ENCODE data around the gene MBOAT2.
A peak's percentile ranks its signal among the peaks of the same experiment; 100 is the strongest.
"Not testable (repeated sequence)": the region's sequence is repeated elsewhere in the genome, so short reads cannot be mapped to it uniquely, and the experiment has no call there.

MBOAT2 gene, protein sequence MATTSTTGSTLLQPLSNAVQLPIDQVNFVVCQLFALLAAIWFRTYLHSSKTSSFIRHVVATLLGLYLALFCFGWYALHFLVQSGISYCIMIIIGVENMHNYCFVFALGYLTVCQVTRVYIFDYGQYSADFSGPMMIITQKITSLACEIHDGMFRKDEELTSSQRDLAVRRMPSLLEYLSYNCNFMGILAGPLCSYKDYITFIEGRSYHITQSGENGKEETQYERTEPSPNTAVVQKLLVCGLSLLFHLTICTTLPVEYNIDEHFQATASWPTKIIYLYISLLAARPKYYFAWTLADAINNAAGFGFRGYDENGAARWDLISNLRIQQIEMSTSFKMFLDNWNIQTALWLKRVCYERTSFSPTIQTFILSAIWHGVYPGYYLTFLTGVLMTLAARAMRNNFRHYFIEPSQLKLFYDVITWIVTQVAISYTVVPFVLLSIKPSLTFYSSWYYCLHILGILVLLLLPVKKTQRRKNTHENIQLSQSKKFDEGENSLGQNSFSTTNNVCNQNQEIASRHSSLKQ

GRCh38 chr2:9003616-9004337 is at the start of gene MBOAT2:
TSS of gene MBOAT2 (minus strand) at chr2:9003684. CDS start at chr2:9003614, 70 bp downstream.
- DNase-seq (ENCODE audit: low spot score), result peak; percentile 86

GRCh38 chr2:9052821-9053533 is 49.5 kb upstream of the MBOAT2 start:
- DNase-seq (ENCODE audit: low spot score), result no peak

GRCh38 chr2:9051451-9051850 is 48.0 kb upstream of the MBOAT2 start:
- DNase-seq (ENCODE audit: low spot score), result not testable (repeated sequence)

DNA sequence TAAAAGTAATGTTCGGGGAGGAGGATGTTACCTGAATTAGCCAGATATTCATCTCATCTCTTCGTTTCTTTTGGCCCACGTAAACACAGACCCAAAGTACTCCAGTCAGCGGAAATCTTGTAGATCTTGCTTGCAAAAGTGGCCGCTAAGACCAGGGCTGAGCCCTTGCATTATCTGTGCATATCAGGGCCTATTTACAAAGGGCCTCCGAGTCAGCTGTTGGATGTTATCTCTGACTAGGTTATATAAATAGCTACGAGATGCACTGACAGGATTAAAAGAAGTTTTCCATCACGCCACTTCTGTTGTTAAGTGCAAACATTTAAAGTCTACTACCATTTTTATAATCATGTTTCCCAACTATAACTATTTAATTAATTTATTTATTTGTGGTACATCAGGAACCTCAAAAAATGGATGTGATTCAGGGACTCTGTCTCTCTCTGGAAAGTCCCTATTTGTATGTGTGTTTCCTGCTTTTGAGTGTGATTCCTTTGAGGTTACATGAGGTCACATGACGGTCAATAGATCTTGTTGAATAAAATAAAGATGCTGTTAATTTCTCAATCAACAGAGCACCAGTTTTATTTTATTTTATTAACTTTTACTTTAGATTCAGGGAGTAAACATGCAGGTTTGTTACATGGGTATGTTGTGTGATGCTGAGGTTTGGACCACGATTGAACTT is 46.8 kb upstream of the MBOAT2 start:
- no peak for DNase-seq (ENCODE audit: low spot score)

GRCh38 chr2:9045595-9045994 is 42.1 kb upstream of the MBOAT2 start:
- no peak for DNase-seq (ENCODE audit: low spot score)

- DNase-seq (ENCODE audit: low spot score), result not testable (repeated sequence)
Observed at GRCh38 chr2:9043491-9043890, 40.0 kb upstream of the MBOAT2 start.

DNA sequence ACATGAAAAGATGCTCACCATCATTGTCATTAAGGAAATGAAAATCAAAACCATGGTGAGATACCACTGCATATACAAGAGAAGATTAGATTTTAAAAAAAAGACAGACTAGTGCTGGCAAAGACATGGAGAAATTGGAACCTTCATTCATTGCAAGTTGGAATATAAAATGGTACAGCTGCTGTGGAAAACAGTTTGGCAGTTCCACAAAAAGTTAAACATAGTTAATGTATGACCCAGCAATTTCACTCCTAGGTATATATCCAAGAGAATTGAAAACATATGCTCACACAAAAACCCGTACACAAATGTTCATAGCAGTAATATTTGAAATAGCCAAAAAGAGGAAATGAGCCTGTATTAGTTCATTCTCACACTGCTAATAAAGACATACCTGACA is 33.7 kb upstream of the MBOAT2 start:
- no peak for DNase-seq (ENCODE audit: low spot score)

GRCh38 chr2:9033385-9034168 is 30.1 kb upstream of the MBOAT2 start:
- no peak for DNase-seq (ENCODE audit: low spot score)

DNA sequence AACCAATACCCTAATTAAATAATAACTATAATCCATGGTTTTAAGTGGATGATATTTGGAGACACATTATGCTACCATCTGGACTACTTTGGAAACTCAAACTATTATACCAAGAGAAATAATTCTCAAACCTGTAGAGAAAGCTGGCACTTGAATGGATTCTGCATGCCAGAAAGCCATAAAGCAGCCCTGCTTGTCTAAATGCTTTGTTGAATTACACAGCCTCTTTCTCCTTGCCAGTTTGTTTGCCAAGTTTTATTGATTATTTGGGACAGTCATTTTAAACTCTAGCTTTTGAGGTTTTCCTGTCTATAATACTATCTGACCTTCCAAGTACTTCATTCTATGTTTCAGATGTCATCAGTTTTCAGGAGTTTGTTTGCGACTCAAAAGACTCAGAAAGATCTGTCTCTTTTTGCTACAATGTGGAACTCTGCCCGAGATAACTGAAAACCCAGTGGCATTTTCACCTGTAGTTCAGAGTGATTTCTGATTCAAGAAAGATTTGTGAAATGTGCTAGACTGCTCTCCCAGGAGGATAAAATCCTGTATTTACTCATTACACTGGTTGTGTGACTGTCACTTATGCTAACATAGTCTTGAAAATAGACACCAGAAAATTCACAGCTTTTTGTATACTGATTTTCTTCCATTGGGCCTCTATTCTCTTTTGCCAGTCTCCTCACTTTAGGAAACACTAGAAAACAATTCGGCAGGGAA is 29.2 kb upstream of the MBOAT2 start:
- no peak for DNase-seq (ENCODE audit: low spot score)

- DNase-seq (ENCODE audit: low spot score), result no peak
Observed at GRCh38 chr2:9032121-9032520, 28.6 kb upstream of the MBOAT2 start.

GRCh38 chr2:9031246-9031645 is 27.8 kb upstream of the MBOAT2 start:
- no peak for DNase-seq (ENCODE audit: low spot score)

GRCh38 chr2:9030841-9031240 is 27.4 kb upstream of the MBOAT2 start:
- no peak for DNase-seq (ENCODE audit: low spot score)

GRCh38 chr2:9030190-9030589 is 26.7 kb upstream of the MBOAT2 start:
- DNase-seq (ENCODE audit: low spot score), result no peak

DNA sequence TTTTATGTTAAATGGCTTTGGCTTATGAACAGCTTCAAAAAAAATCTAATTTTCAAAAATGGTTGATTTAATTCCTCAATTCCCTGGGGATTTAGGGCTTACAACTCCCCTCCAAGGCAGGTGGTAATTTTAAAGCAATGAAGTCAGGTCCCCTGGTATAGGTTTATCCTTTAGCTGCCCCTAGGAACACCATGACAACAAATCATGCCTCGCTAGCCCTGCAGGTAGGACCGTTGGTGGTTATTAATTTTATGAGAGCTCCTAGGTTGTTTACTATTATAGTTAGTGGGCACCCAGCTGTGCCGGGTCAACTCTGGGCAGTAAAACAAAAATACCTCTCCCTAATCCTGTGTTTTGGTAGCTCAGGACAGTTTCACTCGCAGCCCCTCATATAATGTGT is 26.2 kb upstream of the MBOAT2 start:
- DNase-seq (ENCODE audit: low spot score), result no peak

- DNase-seq (ENCODE audit: low spot score), result no peak
Observed at GRCh38 chr2:9027884-9028283, 24.4 kb upstream of the MBOAT2 start.

GRCh38 chr2:9025746-9026145 is 22.3 kb upstream of the MBOAT2 start:
- DNase-seq (ENCODE audit: low spot score), result no peak

GRCh38 chr2:9024575-9024974 is 21.1 kb upstream of the MBOAT2 start:
- no peak for DNase-seq (ENCODE audit: low spot score)

- DNase-seq (ENCODE audit: low spot score), result no peak
Observed at GRCh38 chr2:9021563-9022211, 18.2 kb upstream of the MBOAT2 start.

GRCh38 chr2:9020267-9020666 is 16.8 kb upstream of the MBOAT2 start:
- no peak for DNase-seq (ENCODE audit: low spot score)

DNA sequence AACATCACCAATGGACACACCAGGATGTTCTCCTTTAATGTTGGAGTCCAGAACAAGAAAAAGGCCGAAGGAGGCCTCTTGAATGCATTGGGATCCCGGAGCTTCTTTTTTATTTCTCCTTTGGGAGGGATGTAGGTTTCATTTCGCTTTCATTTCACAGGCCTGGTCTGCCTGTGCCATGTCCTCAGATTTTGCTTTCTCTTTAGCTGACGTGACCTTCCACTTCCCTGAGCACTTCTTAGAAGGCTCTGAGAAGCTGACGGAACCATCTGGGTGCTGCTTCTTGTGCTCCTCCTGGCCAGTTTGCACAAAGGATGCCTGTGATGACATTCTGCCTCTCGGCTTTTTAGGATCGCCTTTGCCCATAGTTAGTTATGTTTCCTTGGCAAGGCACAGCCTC is 15.1 kb upstream of the MBOAT2 start:
- DNase-seq (ENCODE audit: low spot score), result no peak

Measured in hematopoietic multipotent progenitor cell treated with erythropoietin and hydrocortisone succinate and interleukin-3 and kit ligand, for 15 days (in vitro differentiated cells).